Measurements from ENCODE around the gene ANAPC1. TPM values are rescaled to one million over a fixed set of nuclear protein-coding genes. Genes with fewer than 3 reads are reported as not detected.

Gene ANAPC1
- polyA plus RNA-seq, 1 of the 3 experiments (the other 2 are of a cell fraction): 16.0 TPM

DNA sequence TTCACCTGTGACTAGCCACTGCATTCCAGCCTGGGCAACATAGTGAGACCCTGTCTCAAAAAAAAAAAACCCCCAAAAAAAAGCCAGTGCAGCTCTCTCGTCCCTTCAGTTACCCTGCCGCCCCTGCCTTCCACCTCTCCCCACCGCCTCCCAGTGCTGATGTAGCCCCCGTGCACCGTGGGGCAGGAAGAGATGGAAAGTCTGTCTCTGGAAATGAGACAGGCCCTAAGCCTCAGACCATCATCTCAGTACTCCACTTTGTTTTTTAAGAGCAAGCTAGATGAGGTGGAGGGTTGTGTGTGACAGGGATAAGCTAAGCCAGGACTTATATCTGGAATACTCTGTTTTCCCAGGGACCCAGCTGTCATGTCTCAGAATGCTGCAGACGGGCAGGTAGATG, 46.4 kb upstream of the ANAPC1 start (continued):
- TF ChIP-seq, protein P1, sequence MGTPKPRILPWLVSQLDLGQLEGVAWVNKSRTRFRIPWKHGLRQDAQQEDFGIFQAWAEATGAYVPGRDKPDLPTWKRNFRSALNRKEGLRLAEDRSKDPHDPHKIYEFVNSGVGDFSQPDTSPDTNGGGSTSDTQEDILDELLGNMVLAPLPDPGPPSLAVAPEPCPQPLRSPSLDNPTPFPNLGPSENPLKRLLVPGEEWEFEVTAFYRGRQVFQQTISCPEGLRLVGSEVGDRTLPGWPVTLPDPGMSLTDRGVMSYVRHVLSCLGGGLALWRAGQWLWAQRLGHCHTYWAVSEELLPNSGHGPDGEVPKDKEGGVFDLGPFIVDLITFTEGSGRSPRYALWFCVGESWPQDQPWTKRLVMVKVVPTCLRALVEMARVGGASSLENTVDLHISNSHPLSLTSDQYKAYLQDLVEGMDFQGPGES (IDR thresholded peaks at IDR 0.05; ENCODE audit: low read depth, low read length): no peak
- TF ChIP-seq FOSL2 (IDR thresholded peaks at IDR 0.05; ENCODE audit: borderline replicate concordance, low read depth): no peak

- no peak overlapping the region for H3K9ac ChIP-seq
- no peak overlapping the region for H3K4me3 ChIP-seq (ENCODE audit: low read depth in 2 of 2, low read length in 1 of 2)
- CTCF ChIA-PET: interaction anchor here (1.4 kb wide), 1 partner anchor 29 kb away, joined by 3 read pairs; no protein-coding TSS in a partner anchor
- 0 out of 2 replicates have a peak, but pooled peaks cover 3% of the 10 kb centered on the region for H4K20me1 ChIP-seq (ENCODE audit: insufficient read depth)
- H3K27ac ChIP-seq (ENCODE audit: low read depth in 2 of 2, low read length in 1 of 2): no peak overlapping the region
- H3F3A ChIP-seq (replicated peaks; ENCODE audit: insufficient read depth): peaks cover 5% of the 10 kb centered on the region
- no peaks in the 10 kb centered on the region for H3K9me3 ChIP-seq
- no peak overlapping the region for H3K4me2 ChIP-seq
- H3K36me3 ChIP-seq (replicated peaks in 1 of 2; ENCODE audit: control insufficient read depth in 1 of 2, insufficient read depth in 2 of 2, low read length in 1 of 2): no peaks in the 10 kb centered on the region
- peaks cover 4 to 13% of the 10 kb centered on the region in 2 experiments; a peak in 2 of 4 replicates for H3K4me1 ChIP-seq (ENCODE audit: control insufficient read depth in 1 of 2, insufficient read depth in 2 of 2, low read depth in 1 of 2, low read length in 1 of 2)
- TF ChIP-seq RFX5 (IDR thresholded peaks at IDR 0.05; ENCODE audit: low read length): no peak
- no peak for TF ChIP-seq USF1 (IDR thresholded peaks at IDR 0.05; ENCODE audit: borderline replicate concordance, low read depth)
- TF ChIP-seq USF2 (IDR thresholded peaks at IDR 0.05; ENCODE audit: borderline replicate concordance, low read depth, low read length): no peak
- TF ChIP-seq TAF1 (IDR thresholded peaks at IDR 0.05; ENCODE audit: borderline replicate concordance, low read depth, low read length): no peak
- TF ChIP-seq TCF12 (IDR thresholded peaks at IDR 0.05): no peak
- no peak for TF ChIP-seq TEAD4 (IDR thresholded peaks at IDR 0.05; ENCODE audit: borderline replicate concordance, insufficient read depth)
- TF ChIP-seq GATA2 (CRISPR knock-in tag; IDR thresholded peaks at IDR 0.05): no peak
- no peak for TF ChIP-seq POLR2AphosphoS5 (IDR thresholded peaks at IDR 0.05; ENCODE audit: low read depth, low read length)
- TF ChIP-seq MAX (IDR thresholded peaks at IDR 0.05; ENCODE audit: low read depth): no peak
- TF ChIP-seq GABPA (IDR thresholded peaks at IDR 0.05; ENCODE audit: low read depth): no peak
- no peak for TF ChIP-seq ZBTB33 (IDR thresholded peaks at IDR 0.05; ENCODE audit: borderline replicate concordance, low read depth)
- no peak for TF ChIP-seq CHD2 (IDR thresholded peaks at IDR 0.05; ENCODE audit: low read length, partially characterized antibody)
- TF ChIP-seq SMC3 (IDR thresholded peaks at IDR 0.05; ENCODE audit: low read depth, low read length): no peak
- TF ChIP-seq MEF2A (IDR thresholded peaks at IDR 0.05; ENCODE audit: borderline replicate concordance, low read depth): no peak
- no peak for TF ChIP-seq FOXJ3 (CRISPR knock-in tag; IDR thresholded peaks at IDR 0.05)
- TF ChIP-seq EZH2phosphoT487 (IDR thresholded peaks at IDR 0.05; ENCODE audit: borderline replicate concordance, low read depth): no peak
- TF ChIP-seq NRF1 (IDR thresholded peaks at IDR 0.05; ENCODE audit: low read depth, low read length): no peak
- no peak for TF ChIP-seq YY1 (IDR thresholded peaks at IDR 0.05; ENCODE audit: low read depth)
- no peak for TF ChIP-seq ELF1 (IDR thresholded peaks at IDR 0.05)
- H2AFZ ChIP-seq (ENCODE audit: low read depth): no peak overlapping the region
- H3K79me2 ChIP-seq (ENCODE audit: insufficient read depth): no peaks in the 10 kb centered on the region
- no peaks in the 10 kb centered on the region for H3K27me3 ChIP-seq (ENCODE audit: insufficient read depth)
- POLR2A ChIA-PET: no interaction called here
- 84% methylated on average over 2 of the region's 2 CpGs for WGBS (ENCODE audit: low lambda C conversion rate)
- DNase-seq: no peak
- no peaks in the 10 kb centered on the region for H3K9me2 ChIP-seq
Observed at GRCh38 chr2:111927723-111928122, 43.7 kb upstream of the ANAPC1 start.

All from SK-N-SH (cell line).